ENCODE results near the gene RASGRP2.
A peak's percentile ranks its signal among the peaks of the same experiment; 100 is the strongest.

The RASGRP2 gene

DNA sequence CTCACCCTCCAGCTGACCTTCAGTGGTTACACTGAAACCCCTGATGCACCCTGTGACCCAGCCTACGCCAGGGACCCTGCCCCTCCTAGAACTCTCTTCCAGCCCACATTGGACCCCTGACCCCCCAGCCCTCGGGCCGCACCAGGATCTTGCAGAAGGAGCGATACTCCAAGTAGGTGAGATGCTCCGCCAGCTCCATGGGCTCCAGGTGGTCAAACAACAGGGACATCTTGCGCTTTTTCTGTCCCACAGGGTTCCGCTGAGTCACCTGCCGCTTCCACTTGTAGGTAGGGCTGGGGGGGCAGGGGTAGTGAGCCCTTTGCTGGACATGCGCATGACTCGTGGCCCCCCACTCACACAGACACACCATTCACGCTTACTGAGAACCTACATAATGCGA is 4.1 kb downstream of the RASGRP2 start:
- DNase-seq (ENCODE audit: low read depth) = no peak

DNA sequence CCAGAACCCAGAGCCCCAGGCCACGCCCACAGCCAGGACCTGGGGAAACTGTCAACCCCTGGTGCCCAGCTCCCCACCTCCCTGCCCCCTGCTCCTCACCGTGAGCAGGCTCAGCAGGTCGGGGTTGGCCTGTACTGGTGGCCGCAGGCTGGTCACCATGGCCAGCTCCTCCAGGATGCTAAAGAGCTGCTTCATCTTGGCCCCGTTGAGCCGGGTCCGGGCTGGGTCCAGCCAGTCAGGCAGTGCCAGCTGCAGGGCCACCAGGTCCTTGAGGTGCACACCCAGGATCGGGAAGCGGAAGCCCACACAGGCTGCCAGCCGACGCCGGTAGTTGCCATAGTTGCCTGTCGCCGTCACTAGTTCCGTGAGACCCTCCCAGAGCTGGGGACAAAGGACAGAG is 7.3 kb downstream of the RASGRP2 start:
- DNase-seq (ENCODE audit: low read depth) = no peak

DNA sequence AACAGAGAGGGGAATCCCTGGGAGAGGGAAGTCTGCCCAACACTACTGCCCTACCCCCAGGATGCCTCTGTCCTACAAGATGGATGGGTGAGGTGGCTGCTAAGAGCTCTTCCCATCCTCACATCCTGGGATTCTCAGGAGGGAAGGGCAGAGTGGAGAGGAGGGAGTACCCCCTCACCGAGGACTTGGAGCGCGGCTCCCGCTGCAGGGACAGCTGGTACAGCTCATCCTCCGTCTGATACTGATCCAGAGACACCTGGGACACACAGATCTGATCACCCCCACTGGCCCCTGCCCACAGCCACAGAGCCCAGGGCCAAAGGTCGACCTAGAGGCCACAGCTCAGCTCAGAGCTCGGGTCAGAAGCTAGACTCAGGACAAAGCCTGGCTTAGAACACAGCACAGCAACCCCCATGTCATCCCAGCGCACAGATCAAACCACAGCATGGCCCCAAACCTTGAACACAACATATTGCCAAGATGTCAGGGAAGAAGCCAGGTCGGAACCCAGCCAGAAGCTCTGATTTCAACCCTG is 8.2 kb downstream of the RASGRP2 start:
- no peak for DNase-seq (ENCODE audit: low read depth)

- DNase-seq (ENCODE audit: low read depth) = no peak
Measured at GRCh38 chr11:64734811-64735724, 8.9 kb downstream of the RASGRP2 start.

DNA sequence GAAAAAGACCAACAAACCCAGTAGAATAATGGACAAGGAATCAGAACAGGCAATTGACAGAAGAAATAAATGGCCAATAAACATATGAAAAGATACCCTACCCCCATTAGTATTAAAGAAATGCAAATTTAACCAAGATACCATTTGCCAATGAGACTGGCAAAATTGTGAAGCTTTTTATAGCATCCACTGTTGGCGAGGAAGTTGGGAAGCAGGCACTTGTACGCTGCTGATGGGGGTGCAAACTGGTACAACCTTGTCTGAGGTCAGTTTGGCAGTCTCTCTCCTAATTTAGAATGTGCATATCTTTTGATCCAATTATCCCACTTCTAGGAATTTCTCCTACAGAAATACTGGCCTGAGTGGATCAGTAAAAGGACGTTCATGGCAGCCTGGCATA is 12.3 kb downstream of the RASGRP2 start:
- no peak for DNase-seq (ENCODE audit: low read depth)

- DNase-seq (ENCODE audit: low read depth) = no peak
Measured at GRCh38 chr11:64729851-64730382, 14.0 kb downstream of the RASGRP2 start.

DNA sequence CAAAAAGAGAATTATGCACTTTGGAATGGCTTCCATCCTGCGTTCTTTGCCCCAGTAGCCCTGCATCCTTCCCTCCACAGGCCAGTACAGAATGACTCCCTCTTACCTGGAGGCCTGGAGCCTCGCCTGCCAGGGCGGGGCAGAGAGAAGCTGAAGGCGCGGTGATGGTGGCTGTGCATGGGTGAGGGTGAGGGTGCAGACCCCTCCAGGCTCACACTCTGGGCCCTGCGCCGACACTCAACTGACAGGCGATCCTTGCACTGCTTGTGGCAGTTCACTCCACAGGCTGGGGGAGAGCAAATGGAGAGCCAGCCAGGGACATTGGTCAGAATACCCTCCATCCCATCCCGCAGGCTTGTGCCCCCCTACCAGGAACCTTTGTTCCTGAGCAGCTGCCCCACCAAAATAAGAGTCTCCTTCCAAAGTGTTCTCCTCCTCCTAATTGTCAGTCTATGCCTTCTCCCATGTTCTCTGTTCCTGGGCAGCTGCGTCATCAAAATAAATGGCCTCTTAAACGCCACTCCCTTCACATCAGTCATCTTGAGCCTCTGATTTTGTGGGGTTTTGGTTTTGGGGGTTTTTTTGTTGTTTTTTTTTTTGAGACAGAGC is 15.1 kb downstream of the RASGRP2 start:
- no peak for DNase-seq (ENCODE audit: low read depth)

- no peak for DNase-seq (ENCODE audit: low read depth)
Measured at GRCh38 chr11:64726867-64727530, 16.9 kb downstream of the RASGRP2 start.

- DNase-seq (ENCODE audit: low read depth) = no peak
Measured at GRCh38 chr11:64726211-64726641, 17.7 kb downstream of the RASGRP2 start.

DNA sequence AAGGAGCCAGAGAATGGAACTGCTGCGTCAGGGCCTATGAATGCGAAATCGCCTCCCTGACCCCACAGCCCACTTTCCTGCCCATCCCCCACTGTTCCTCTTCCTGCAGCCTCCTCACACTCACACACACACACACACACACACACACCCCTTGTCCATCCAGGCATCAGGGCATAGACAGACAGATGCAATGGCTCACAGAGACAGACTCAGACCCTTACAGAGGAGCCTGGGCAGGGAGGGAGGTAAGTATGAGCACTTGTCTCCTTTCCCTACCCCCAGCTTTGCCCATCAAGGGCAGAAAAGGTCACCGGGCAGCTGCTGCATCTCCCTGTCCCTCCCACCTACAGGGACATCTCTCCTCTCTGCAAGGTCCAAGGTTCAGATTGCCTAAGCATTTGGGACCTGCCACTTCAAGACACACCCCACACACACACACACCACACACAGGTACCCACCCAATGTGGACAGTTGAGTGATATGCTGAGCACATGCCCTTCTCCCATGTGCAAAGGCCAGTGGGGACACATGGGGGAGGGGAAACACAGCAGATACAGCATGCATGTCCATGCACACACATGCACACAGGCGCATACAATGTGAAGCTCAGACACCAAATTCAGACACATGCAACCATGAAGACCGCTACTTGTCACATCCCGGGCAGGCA is 18.9 kb downstream of the RASGRP2 start:
- no peak for DNase-seq (ENCODE audit: low read depth)

DNA sequence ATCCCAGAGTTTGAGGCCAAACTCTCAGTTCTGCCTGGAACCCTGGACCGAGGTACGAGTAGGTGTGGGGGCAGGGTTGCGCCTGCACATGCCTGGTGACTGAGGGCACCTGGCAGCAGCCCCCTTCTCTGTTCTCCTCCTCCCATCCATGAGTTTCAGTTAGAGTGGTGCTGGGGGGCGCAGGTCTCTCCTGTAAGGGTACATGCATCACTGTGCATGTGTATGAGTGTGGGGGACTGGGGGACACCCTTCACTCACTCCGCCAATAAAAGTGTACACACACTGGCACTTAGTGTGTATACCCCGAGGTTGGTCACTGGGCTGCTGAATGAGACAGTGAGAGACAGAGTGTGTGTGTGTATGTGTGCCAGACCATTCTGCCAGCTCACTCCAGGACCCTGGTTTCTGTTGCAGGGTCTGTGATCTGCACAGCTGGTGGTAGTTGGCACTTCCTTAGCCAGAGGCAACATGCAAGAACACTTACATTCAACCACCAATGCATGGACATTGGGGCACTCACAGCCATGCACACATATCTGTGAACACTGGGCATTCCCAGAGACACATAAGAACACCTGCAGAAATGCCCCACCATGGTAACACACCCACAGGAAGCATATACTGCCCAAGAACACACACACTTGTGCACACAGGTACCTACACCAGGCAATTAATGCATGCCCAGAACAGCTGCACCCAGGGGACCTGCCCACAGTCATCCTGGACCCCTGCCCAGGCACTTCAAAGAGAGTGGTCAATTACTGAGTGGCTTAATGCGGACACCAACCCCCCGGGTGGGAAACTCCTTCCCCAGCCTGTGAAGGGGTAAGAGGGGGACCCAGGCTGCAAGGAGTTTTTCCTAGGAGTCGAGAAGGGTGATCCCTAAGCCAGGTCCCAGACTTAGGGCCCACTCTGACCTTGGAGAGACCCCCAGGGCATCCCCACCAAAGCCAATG is 19.8 kb downstream of the RASGRP2 start:
- DNase-seq (ENCODE audit: low read depth) = no peak

DNA sequence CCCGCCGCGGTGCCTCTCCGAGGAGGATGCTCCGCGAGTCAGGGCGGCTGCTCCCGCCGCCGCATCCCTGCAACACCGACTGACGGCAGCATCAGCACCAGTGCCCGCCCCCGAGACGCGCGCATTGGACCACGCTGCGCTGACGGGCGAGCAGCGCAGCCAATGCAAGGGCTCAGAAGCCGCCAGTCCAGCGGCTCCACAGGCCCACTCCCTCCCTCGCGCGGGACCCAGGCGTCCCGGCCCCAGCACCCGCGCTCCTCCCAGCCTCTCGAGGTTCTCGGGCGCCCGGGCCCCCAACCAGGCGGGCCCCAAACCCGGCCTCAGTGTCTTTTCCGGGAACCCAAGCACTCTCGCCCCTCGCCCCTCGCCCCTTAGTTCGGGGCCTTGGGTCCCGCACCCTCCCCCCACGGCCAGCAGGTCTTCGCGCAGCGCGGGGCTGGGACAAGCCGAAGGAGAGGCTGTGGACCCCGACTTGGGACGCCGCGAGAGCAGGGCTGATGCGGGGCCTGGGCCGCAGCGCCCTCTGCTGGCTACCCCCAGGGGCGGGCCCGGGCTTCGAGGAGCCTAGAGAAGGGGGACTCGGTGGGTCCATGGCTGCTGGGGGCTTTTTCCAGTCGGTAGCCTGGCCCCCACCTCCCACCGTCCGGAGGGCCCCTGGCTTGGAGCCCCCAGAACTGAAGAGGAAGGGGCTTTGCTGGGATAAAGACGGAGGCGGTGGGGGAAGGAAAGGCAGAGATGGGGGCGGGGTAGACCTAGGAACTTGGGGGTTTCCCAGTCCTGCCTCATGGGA is 20.6 kb downstream of the RASGRP2 start, which contains the start of gene NRXN2:
Gene NRXN2 (minus strand): TSS at position 81 of the 790 bp plus-strand sequence. CDS start 9,498 bp downstream, outside the sequence.
- DNase-seq (ENCODE audit: low read depth) = peak; percentile 80

DNA sequence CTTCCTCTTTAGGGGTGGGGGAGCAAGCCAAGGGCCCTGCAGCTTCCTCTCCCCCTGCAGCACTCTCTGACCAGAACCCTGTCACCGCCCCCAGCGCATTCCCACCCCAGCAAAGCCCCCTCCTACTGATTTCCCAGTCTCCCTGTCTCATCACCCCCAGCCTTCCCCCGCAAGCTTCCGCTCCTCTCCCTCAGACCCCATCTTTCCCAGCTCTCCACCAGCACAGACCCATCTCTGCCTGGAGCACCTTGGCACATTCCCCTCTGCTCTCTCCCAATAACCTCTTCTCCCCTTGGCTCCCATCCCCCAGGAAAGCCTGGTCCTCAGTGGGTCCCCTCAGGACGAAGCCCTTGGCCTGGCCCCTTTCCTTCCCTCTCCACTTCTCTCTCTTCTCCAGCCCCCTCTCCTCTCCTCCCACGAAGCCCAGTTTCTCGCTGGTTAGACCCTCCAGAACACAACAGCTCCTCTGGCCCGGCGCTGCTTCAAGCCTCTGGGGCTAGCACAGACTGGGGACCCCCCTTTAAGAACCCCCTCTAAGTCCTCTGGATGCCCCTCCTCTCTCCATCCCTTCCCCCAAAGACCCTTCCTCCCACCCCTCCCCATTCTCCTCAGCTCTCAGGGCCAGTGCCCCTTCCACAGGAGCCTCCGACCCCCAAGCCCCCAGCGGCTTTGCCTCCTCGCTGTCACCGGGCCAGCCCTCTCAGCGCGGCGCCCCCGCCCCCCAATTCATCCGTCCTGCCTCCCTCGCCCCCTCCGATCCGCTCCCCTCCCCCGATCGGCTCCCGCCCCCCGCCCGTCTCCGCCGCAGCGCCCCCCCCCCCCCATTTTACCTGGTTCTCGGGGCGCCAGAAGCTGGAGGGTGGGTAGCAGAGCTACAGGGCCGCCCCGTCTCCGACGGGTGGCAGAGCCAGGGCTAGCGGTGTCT is 21.5 kb downstream of the RASGRP2 start:
- DNase-seq (ENCODE audit: low read depth) = no peak

DNA sequence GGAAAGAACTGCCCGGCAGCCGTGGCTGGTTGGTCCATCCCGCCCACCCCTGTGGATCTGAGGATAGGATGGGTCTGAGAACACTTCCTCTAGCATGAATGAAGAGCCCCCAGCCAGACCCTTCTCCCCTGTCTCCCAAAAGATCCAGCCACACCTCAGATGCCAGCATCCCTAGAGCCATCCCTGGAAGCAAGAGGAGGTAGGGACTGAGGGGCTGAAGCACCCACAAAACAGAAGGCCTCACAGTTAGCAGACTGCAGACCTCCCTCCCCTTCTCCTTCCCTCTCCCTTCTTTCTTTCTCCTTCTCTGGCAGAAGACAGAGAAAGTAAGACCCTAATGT is 22.6 kb downstream of the RASGRP2 start:
- DNase-seq (ENCODE audit: low read depth) = no peak

DNA sequence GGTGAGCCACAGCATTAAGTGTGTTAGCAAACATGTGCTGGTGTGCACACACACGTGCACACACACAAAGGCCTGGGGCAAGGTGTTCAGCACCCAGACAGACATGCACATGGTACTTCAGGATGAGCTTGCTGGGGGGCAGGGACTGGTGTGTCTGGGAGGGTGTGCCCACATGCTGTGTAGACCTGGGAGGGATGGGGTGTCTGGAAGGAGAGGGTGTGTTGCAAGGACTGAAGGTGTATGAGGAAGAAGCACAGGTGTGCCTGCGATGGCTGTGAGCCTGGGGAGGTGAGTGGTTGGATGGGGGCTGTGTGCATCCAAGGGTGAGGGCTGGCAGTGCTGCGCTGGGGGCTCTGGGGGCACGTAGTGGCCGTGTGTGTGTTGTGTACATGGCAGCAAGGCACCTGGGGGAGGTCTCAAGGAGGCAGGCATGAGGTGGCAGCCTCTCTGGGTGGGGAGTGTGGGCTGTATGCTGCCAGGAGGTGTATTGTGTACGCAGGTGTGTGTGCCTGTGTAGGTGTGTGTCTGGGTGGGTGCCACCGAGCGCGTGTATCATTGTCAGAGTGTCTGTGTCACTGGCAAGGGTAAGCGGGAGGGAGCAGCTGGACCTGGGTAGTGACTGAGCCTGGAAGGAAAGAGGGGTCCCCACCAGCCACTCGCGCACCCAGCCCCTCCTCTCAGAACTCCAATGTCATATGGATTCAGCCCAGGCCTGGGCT is 23.1 kb downstream of the RASGRP2 start:
- DNase-seq (ENCODE audit: low read depth) = no peak

GRCh38 chr11:64720167-64720566 is 23.8 kb downstream of the RASGRP2 start:
- no peak for DNase-seq (ENCODE audit: low read depth)

GRCh38 chr11:64719406-64719805 is 24.5 kb downstream of the RASGRP2 start:
- DNase-seq (ENCODE audit: low read depth) = no peak

GRCh38 chr11:64718780-64719124 is 25.2 kb downstream of the RASGRP2 start:
- no peak for DNase-seq (ENCODE audit: low read depth)

Measured in activated T-helper 9 cell treated with anti-CD3 and anti-CD28 coated beads, Interleukin-2, amount 50 U/mL, for 16 hours (primary cell).